NOMO-1 (cell line): ENCODE data around the gene RCAN1.
A peak's percentile ranks its signal among the peaks of the same experiment; 100 is the strongest.

ENCODE experiments used
- DNase-seq, 2 experiments: peaks; one replicate each; lab custom pipeline; 2025; ENCODE audit not compliant: unreplicated experiment in 2 of 2; lab: John Stamatoyannopoulos, UW

Gene RCAN1

DNA sequence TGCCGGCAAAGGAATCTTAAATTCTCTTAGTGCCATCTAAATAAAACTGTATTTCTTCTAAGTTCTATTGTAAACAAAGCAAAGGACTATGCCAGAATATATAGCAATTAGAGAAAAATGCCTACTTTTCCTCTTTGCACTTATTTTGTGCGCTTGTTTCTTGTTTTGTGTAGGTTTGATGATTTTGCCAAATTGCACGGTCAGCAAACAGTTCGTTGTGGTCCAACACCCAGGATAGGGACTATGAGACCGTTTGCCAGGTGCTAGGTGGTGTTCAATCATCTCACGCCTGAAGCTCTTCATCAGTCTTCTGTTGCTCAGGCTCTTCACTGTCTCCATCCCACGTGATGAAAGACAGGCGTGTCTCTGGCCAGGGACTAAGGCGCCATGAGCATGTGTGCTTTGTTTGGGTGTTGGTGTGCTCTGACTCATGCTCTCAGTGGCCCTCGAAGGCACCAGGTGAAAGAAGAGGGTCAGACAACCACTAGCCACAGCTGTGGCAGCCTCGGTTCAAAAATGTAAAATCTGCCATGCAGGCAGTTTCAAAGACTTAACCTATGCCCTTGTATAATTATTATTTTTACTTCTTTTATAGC lies 66.0 kb downstream of the RCAN1 start:
- DNase-seq = no peak

DNA sequence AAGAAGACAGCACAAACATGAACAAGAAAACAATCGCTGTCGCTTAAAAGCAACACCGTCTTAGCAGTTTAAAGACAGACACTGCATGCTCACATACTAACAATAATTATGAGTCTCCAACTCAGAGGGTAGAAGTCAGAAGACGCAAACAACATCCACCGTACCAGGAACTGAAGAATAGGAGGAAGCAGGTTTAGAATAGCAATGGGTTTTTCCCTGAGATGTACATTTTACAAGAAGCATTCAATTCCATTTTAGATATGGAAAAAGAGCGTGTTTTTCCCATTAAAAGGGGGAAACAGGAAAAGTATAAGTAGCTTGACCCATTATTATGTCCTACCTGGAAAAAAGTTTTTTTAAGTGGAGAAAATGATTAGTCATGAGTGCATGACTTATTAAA lies 68.4 kb downstream of the RCAN1 start:
- DNase-seq = peak in 1 of 2 experiments; percentile 22

DNA sequence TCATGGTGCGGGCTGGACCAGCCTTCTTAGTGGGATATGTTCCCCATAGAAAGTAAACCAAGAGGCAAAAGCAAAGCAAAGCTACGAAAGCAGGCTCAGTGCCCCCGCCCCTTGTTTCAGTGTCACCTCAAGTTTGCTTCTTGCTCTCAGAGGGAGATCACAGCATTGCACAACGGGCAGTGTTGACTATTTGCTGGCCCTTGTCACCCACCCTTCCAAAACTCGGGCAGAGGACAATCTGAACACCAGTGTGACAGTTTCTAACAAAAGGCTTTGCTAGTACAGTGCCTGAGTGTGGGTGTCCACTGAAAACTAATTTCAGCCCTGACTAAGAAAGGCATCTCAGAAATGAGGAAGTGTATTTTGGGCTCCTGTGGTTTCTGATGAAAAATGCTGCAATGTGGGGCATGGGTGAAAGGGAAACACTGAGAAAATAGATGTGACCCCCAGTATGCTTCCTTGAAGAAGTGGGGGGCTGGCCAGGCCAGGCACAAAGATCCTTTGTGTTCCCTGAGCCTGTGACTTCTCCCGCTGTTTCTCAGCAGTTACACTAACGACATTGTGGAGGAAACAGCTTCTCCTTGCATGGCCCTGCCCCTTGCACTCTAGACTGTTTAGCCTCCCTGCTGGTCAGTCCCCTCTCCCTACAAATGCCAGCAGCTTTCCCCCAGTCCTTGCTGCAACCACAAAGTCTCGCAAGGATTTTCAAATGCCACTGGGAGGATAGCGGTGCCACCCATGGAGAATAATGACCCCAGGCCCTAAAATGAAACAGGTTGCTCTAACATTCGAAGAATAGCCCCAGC lies 69.6 kb downstream of the RCAN1 start:
- DNase-seq = peak; percentile 86 to 87

DNA sequence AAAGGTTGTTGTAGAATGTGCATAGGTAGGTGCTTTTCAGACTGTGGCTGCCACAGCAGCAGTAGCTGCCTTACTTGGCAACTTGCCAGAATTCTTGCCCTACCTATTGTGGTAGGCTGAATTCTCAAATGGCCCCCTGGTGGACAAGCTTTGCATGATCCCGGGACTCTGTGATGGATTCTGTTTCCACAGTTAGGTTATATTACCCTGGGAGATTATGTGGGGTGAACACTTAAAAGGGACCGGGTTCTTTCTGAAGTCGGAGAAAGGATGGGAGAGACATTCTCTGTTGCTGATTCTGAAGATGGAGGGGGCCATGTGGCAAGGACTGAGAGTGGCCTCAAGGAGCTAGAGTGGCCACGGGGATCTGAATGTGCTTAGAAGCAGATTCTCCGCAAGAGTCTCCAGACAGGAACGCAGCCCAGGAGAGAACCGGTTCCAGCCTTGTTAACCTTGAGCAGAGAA lies 70.8 kb downstream of the RCAN1 start:
- no peak for DNase-seq

DNA sequence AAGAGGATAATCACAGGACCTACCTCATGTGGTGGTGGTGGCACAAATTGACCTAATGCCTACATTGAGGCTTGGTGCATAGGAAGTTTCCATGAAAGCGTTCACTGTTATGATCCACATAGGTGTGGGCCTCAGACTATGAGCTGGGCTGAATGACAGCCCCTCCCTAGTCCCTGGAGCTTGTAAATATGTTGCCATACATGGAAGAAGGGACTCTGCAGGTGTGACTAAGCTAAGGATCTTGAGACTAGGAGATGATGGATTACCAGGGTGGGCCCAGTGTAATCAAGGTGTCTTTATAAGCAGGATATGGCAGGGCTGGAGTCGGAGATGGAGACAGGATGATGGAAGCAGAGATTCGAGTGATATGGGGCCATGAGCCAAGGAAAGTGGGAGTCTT lies 71.9 kb downstream of the RCAN1 start:
- DNase-seq = no peak

DNA sequence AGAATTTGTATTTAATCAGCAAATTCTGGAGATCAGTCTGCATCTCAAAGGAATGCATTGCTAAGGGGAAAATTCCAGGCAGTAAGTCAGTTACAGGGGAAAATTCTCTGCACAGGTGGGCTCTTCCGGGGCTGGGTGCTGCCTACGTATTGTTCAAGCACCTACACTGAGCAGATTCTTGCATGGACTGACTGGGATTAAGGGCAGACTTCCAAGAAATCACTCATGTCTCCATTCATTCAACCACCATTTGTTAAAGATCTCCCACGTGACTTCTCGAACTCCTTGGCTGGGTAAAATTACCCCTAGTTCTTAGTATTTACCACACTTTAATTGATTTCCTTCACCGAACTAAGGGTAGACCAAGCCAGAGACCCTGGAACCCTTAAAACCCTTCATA lies 74.7 kb downstream of the RCAN1 start:
- no peak for DNase-seq

DNA sequence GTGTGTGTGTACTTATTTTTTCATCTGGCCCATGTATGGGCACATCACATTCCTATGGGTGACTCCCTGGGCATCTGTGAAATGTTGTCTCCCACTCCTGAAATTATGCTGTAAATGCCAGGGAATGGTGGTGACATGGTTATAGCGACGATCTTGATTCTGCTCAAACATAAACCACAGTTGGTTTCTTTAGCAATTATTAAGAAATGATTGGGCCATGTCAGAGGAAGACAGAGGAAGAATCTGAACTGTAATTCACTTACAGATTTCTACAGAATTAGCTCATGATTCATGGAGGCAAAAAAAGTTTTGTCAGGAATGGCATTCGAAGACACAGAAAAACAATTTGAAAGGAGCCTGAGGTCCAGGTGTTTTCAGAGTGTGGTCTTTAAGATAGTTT lies 77.1 kb downstream of the RCAN1 start:
- no peak for DNase-seq

DNA sequence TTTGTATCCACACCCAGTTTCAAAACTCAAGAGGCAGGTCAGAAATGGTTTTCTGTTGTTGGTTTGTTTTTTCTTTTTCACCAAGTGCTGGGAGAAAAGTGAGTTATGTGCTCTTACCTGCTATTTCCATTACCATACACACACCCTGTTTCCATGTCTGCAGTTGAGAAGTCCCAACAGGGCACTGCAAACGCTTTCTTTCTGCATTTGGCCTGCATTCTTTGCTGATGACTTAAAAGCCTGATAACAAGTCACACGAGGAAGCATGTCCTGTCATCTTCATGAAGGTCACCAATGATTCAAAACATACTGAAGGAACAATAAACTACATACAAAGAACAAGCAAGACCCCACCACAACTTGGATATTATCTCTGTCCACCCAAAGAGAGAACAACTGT lies 78.1 kb downstream of the RCAN1 start:
- no peak for DNase-seq

DNA sequence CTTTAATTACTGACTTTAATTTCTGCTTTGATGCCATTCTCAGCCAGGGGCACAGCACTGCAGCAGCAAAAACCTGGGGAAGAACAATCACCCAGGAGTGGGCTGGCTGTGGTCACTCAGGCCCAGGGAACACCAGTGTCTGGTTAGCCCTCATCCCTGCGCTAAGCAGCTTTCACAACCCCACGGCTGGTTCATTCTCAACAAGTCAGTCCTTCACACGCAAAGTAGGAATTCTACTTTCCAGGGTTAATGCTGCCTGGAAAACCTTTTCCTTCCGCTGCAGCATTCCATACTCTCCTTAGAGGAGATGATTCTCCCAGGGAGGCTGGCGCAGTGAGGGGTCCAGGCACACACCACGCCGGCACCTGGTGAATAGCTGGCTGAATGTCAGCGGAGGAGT lies 78.6 kb downstream of the RCAN1 start:
- DNase-seq = no peak

DNA sequence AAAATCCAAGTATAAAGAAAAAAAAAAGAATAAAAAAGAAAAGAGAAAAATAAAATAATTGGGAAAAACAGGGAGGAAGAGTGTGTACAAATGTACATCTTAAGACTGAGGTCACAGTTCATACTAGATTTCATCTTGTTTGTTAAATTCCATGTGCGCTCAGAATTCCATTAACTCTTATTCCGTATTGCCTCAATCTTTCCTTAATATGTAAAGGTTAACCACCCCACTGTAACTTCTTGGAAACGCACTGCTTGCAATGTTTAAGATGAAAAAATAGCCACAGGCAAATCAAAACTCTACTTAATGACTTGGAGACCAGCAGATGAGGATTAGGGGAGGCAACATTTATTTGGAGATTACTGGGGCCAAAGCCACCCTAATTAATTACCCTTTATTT lies 79.0 kb downstream of the RCAN1 start:
- DNase-seq = no peak

DNA sequence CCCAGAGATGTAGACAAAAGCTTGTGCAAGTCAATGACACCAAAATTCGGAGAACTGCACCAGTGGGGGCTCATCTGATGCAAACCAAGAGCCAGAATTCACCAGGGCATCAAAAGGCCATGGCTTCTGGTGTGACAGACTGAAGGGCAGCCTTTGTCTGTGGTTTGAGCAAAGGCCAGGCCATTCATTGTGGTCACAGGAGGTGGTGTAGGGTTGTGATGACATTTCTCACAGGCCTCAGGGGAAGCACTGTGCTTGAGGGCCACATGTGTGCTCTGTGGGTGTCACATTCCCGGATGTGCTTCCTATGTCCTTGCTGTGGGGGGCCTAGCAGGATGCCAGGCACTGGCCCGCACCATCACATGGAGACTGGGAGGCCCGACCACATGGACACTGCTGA lies 80.4 kb downstream of the RCAN1 start:
- DNase-seq = peak in 1 of 2 experiments; percentile 12

DNA sequence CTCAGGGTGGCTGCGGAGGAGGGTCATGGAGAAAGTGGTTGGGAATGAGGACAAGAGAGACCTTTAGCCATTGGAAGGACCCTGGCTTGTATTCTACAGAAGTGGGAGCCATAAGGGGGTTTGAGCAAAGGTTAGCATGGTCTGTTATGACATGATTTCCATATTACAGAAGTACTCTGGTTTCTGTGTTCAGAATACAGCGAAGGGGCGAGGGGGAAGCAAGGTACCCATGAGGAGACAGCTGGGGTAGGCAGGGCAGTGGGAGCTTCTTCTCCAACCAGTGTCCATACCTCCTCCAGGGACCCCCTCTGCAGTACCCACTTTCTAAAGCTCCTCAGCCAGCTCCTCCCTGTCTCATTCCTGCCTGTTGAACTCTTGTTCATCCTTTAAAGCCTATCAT lies 81.0 kb downstream of the RCAN1 start:
- DNase-seq = no peak

DNA sequence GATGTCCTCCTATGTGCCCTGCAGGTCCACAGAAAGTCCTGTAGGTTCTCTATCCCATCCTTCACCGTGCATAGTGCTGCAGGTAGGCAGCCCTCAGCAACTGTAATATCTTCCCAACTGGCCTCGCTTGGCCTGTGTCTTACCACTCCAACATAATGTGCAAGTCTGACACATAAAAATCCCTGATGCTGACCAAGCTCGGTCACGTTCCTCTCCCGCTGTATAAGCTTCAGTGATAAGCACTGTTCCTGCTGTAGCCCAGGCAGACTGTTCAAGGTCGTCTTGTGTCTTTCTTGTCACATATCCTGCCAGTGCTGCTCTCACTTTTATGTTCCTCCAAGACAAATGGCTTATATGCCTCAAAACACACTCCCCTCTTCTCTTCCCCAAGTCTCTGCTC lies 83.5 kb downstream of the RCAN1 start:
- DNase-seq = no peak

DNA sequence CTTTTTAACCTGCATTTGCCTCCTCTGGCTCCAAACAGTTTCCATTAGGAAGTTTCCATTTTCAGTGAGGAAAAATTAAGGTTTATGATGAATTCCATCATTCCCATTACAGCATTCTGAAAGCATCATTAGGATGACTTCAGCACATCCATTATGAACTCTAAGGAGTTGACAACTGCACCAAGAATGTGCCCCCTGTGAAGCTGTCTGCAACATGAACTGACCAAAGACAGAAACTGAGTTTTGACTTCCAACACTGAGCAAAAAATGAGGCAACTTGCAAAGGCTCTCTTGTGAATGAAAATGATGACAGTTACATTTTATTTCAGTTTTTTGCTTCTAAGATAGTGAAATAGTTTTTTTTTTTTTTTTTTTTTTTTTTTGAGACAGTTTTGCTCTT lies 84.7 kb downstream of the RCAN1 start:
- no peak for DNase-seq

DNA sequence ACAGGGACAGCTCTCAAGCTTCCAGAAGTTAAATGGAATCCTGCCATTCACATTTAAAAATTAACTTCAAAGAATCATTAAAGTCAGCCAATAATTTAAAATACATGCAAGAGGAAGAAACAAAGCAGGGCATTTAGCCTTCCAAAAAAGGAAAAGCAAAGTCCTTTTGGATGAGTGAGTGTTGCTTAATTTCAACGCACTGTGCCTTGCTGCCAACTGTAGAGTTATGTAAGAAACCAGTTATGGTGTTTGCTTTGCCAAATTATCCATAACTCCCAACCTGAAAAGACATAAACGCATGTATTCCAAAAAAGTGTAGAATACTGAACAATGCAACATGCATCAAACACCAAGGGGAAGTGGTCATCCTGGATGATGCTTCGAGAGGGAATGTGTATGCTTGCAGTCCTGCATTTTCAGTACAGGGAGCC lies 86.8 kb downstream of the RCAN1 start:
- no peak for DNase-seq

DNA sequence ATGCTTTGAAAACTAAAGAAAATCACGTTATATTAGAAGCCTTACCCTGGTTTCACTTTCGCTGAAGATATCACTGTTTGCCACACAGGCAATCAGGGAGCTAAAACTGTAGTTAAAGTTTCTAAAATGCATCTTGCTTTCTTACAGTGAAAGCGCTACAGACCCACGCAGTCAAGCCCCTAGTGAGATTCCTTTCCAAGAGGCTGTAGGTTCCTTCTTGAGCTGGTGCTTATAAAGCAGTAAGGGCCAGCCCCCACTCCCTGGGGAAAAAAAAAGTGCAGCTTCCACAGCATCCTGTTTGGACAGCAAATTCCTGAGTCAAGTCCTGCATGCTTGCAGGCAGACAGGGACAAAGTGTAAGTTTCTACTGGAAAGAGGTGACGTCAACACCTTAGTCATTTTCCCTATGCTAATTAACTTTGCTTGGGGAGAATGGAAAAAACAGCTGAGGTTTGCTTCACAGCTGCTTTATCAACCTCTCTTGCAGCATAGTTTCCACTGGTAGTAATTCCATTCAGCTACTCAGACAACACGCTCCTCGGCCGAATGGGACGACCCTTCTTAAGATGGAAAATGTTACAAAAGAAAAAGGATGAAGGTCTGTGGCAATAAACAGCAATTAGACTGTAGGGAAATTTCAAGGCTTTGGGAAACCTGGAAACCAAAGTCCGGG lies 88.2 kb downstream of the RCAN1 start:
- peak in 1 of 2 experiments; percentile 14 for DNase-seq

DNA sequence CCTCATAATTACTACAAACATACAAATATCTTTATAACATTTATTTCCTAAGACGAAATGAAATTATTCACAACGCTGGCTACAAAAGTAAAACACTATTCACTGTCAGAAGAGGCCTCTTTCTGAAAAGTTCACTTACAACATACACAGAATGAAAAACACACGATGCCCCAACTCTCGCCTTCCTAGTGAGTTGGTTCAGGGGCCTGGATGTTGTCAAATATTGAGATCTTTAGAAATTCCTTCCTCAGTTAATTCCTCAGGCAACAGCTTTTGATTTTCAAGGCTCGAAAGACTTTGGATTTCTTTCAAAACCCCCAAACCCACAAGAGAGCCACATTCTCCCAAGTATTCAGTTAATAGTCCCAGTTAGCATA lies 88.7 kb downstream of the RCAN1 start:
- DNase-seq = no peak

DNA sequence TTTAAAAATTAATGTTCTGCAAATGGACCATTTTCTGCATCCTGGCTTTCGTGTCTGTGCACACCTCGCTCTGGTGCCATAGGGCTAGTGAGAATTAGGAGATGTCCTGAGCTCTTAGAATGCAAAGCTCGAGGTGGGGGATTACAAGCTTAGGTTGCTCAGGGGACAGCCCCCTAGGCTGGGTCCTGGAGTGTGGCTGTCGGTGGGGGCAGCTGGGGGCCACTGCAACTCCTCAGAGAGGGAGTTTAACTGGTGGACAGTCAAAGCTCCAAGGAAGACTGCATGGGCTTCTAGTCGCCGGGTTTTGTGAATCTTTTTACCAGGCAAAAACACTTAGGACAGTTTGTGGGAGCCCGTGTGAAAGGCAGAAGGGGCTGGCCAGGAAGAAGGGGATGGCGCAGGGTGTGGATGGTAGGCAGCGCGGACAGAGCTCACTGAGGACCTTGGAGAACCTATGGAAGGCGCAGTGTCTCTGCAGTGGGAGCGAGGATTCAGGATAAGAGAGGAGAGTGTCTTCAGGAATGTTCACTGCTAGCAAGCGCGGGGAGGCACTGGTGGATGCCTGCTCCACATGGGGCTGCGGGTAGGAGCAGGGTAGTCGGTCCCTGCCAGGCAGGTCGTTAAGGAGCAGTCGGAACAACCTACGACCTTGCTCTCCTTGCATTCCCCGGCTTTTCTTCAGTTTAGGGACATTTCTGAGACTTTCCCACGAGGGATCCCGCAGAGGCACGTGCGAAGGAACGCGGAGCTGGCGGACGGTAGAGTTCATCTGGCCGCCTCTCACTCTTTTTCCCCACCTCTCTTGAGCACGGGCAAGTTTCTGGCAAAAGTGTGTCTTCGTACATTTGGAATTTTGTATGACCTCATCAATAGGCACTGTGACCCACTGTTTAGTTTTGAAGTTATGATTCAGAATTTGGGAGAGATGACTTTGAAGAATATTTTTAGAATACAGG lies 90.0 kb downstream of the RCAN1 start:
- no peak for DNase-seq

DNA sequence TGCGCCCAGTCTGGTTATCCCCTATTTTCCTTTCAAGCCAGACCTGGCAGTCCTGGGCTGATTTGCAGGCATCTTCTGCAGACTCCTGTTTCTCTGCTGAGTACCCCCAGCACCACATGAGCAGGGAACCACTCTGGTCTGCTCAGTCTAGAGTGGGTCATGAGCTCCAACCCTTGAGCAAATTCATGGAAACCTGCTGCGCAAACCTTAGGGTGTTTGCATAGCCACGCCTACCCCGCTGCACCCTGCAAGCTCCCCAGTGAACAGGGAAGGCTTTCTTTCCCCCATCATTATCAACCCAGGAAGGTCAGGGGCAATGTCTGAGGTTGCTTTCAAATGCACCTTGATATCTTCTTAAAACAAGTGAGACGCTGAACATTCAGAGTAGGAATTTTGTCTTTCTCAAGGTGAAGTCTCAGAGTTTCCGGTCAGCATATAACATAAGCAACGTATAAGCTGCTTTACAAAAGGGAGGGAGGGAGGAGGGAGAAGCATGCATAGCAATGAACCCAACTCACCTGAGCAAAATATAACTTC lies 91.8 kb downstream of the RCAN1 start:
- no peak for DNase-seq

DNA sequence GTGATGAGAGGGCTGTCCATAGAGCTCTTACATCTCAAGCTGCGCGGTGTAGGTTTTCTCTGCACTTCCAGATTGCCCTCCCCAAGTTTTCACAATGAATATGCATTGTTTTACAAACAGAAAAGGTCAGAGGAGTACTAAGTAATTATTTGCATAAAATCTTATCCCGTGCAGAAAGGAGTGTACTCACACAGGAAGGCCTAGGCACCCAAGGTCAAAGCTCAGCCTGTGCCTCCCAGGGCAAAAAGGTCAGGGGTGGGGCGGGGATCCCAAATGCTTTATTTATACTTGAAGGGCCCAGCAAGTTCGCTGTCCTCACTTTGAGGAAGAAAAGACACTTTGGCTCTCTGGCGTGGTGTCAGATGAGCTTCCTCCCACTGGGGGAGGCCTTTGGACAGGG lies 92.6 kb downstream of the RCAN1 start:
- DNase-seq = no peak

DNA sequence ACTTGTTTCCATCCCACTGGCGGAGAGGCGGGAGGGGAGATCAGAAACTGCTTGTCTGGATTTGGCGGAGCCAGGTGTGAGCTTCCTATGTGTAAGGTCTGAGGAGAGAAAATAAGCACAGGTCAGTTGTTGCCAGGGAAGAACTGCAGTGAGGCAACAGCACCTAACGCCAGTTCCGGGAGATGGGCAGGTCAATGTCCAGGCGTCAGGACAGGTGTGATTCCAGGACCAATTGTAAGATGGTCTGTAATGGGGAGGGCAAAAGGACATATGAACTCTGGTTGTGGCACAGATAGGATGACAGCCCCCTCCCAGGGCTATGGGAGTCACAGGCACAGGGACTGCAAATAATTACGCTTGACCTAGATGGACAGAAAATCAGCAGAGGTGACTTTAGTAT lies 93.4 kb downstream of the RCAN1 start:
- DNase-seq = no peak
